Endometrial microvascular endothelial cells (primary cell): Measurements from ENCODE around the gene SPSB4. TPM values are rescaled to one million over a fixed set of nuclear protein-coding genes. Genes with fewer than 3 reads are reported as not detected.

Experiments
- in situ Hi-C: cut with HindIII; loops from 2 replicates; pipeline ENCODE4 v1.10.0; 2017; ENCODE audit warnings: low sequenced_read_pairs, low pct_unique_long_range_greater_than_20kb; ENCODE audit errors: inconsistent ontology term
- total RNA-seq: library from RNA; depleted of rRNA; stranded (reverse); fragments of >200 nt; gene quantifications from one replicate; pipeline ENCODE4 v1.2.3, GENCODE V29; 2015; ENCODE audit errors: inconsistent ontology term

Gene SPSB4
- total RNA-seq, 1 donor from 2014 or later = not detected

DNA sequence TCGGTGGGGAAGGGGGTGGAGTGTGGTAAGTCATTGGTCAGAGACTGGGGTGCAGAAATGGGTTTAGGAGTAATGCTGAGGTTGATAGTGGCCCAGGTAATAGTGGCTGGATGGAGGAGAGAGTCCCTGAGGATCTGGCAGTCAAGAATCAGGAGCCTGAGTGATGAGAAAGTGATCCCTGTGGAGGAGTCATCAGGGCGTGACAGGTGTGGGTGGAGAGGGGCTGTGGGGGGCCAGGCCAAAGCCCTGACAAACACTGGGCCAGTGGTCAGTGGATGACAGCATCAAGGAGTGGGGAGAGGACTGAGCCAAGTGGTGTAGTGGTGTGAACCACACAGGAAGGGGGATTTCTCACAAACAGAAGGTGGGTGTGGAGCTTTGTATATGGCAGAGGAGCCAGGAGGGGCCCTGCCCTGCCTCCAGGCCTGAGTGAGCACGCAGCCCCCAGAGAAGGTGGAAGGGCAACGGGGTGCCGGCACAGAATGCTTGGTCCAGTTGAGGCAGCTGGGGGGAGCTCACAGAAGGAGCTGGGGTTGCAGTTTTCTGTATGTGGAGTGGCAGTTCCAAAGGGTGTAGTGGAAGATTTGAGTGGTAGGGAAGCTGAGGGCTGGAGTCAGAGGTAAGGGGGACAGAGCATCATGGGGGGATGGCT lies 77.1 kb downstream of the SPSB4 start:
- in situ Hi-C loops = no loop called here

- in situ Hi-C loops = no loop called here
Measured at GRCh38 chr3:141129049-141129448, 77.9 kb downstream of the SPSB4 start.

DNA sequence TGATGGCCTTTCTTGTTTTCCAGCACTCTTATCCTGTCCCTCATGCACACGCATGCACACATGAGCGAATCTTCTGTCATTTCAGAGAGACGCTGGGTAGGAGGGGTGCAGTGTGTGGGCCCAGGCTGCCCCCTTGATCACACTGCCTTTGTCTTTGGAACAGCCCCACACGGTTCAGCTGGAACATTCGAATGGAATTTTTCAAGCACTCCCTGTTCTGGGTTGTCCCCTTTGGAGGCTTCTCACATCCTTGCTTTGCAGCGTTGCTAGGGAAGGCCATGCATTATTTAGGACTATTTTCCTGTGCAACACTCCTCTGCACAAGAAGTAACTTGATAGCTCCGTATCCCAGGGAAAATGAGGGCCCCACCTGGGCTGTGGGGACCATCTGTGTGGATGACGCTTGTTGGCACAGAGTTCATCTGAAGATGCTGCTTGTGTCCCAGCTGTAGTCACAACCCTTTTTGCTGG lies 78.4 kb downstream of the SPSB4 start:
- in situ Hi-C loops = no loop called here

DNA sequence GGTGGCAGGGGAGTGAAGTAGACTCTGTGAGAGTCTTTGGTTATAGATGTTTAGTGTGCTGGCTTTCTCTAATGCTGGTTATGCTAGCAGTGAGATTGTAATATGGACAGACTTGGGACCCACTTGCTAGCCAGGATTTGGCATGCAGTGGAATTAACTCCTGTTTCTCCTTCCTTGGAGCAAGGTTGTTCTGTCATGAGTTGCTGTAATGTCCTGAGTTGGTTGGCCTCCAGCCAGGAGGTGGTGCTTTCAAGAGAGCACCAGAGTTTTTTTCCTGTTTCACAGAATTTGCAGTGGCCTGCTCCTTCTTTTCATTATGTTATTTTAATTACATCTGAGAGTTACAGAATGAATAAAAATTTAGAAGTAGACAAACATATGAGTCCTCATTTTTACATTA lies 92.4 kb downstream of the SPSB4 start:
- in situ Hi-C loops = no loop called here

DNA sequence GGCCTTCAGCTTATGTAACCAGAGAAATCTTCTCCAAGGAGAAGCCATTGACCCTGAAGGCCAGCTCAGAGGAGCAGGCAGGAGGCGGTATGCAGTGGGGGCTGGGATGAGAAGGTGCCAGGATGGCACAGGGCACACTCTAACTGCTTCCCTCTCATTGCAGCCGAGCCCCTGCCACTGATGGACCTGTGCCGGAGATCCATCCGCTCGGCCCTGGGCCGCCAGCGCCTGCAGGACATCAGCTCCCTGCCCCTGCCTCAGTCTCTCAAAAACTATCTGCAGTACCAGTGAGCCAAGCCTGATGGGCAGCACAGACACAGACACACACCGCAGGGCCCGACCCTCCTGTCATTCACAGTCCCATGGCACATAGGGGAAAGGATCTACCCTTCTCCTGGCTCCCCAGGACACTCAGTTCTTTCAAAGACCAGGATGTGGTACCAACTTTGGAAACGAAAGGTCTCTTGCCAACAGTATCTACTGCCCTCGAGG lies 95.9 kb downstream of the SPSB4 start:
- in situ Hi-C loops = no loop called here

DNA sequence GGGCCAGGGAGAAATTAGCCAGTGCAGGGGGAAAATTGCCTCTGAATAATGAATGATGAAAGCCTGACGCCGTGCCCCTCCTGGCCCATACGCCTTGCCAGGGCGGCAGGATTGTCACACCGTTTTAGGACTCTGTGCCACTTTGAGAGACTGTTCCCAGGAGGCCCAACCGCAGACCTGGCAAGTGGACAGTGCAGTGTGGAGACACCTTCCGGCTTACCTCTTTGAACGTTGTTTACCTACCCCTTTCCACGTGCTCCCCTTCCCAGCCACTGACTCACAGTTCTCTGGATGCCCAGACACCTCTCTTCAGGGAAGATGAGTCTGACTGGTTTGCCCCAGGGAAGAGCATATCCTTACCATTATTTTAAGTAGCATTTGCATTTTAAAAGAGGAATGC lies 96.5 kb downstream of the SPSB4 start:
- in situ Hi-C loops = no loop called here

DNA sequence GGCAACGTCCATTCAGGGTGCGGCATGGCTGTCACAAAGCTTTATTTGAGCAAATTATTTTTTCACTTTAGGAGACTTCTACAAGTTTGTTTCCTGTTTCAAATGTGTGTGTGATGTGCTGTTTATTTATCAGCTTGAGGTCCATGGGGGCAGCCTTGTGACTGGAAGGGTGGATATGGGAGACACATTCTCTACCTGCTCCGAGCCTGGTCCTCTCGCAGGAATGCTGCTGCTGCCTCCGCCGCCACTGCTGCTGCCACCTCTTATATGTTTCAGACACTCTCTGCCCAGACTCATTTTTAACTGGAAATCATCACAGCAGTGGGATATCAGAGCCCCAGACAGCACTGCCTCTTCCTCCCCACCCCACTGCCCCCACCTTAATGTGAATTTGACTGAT lies 97.0 kb downstream of the SPSB4 start:
- in situ Hi-C loops = no loop called here

DNA sequence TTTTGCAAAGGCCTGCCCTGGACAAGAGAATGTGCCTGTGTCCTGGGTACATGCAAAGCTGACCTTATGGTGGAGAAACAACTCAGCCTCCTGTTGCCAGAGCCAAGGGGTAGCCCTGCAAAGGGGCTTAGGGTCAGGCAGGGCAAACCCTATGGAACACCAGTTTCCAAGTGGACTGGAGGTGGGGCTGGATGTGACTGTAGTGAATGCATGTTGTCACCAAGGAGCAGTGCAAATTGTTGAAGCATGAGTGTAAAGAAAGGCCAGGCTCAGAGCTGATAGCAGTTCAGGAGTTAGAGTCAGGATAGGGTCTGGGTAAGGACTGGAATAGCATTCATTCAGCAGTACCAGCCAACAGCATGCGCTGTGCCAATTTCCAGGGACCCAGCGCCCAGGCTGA lies 97.6 kb downstream of the SPSB4 start:
- in situ Hi-C loops = no loop called here

- in situ Hi-C loops = no loop called here
Measured at GRCh38 chr3:141150081-141150830, 99.1 kb downstream of the SPSB4 start.

GRCh38 chr3:141150931-141151330 lies 99.8 kb downstream of the SPSB4 start:
- in situ Hi-C loops = no loop called here

DNA sequence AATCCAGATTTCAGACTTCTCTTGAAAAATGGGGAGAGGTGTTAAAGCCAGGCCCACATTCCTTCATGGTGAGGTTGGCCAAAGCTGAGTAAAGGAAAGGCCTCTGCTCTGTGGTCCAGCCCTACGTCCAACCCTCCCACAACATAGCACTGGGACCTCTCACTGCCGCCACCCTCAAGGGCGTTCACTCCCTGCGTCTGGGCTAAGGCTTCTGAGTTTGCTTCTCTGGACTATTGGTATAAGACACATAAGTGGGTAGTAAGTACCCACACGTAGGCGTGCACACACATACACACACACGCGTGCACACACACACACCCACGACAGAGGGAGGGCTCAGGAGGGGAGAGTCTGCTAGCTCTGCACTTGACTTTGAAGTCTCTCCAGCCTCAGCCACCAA lies 100.3 kb downstream of the SPSB4 start:
- in situ Hi-C loops = no loop called here

GRCh38 chr3:141152130-141152529 lies 101.0 kb downstream of the SPSB4 start:
- in situ Hi-C loops = no loop called here

DNA sequence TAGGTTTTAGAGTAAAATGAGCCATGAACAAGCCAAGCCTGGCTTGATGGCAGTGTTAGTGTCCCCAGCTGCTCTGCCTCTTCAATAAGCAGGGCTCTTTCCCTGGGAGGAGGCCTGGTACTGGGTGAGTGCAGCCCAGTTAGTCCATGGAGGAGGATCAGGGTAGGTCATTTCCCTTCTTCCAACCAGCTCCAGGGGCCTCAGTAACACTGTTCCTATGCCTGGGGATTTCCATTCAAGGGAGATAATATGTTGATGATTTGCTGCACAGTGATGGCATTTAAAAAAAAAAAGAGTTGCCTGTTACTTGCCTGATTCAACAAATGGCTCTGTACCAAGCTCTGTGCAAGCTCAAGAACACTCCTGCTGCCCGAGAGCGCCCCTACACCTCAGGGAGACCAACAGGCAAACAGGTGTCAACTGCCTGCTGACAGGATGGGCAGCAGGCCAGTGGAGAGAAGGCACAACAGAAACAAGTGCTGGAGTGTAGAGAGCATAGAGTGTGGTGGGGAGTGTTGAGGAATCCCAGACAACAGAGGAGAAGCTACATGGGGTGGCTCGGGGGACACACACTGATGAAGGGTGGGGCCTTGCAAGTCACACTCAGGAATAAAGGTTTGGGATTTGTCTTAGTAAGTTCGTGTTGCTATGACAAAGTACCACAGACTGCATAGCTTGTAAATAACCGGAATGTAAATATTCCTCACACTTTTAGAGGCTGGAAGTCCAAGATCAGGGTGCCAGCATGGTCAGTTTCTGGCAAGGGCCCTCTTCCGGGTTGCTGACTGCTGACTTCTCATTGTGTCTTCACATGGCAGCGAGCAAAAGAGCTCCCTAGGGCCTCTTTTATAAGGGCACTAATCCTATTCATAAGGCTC lies 101.9 kb downstream of the SPSB4 start:
- in situ Hi-C loops = no loop called here

DNA sequence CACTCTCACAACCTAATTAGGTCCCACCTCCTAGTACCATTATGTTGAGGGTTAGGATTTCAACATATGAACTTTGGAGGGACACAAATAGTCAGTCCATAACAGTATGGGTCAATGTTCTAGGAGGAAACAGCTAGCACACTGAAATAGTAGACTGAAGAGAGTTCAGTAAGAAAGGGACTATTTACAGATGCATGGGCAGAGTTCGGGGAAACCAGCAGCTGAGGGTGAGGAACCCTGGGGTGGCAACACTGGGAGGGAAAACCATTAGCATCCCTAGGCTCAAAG lies 102.5 kb downstream of the SPSB4 start:
- in situ Hi-C loops = no loop called here

DNA sequence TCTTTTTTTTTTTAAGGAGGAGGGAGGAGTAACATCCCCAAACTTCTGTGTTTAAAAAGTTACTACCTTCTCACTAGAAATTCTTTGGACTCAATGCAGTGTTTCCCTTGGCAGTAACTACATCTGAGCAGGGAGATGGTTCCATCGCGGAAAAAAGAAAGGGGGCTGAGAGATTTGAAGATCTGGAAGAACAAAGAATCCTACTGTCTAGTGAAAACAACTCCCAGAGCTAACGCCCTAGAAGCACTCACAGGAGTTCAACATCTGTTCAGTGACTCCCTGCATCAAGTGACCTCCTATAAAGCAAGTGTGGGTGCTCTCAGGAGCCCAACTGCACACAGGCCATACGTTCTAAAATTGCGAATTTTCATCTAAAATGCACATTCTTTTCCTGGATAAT lies 113.7 kb downstream of the SPSB4 start:
- in situ Hi-C loops = no loop called here

DNA sequence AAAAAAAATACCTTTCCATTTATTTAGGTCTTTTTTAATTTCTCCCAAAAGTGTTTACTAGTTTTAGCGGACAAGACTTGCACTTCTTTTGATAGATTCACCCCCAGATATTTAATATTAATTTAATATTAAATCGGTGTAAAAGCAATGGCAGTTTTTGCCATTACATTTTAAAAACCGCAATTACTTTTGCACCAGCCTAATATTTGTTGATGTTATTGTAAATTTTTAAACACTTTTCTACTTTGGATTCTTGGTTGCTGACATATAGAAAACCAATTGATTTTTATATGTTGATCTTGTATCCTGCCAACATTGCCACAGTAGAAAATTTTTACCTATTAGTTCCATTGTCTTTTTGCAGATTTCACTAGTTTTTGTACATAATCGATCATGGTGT lies 116.5 kb downstream of the SPSB4 start:
- in situ Hi-C loops = no loop called here

DNA sequence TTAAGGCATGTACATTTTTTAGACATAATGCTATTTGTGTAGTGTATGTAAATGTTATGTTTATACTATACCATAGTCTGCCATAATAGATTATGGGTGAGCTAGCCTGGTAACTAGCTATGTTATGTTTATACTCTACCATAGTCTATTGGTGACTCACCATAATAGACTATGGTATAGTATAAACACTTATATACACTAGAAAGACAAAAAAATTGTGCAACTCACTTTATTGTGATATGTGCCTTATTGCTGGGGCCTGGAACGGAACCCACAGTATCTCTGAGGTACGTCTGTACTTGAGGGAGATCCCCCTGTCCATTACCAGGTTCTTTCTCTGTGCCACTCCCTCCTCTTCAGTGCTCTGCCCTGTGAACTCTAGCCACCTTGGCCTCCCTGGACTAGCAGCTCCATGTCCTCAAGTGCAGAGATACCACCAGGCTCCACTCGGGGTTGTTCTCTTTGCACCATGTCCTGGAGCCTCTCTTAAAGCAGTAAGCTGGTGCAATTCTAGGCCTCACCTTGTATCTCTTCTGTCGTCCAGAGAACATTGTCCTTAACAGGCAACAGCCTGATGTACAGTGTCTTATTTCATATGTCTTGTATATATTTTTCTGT lies 119.6 kb downstream of the SPSB4 start:
- in situ Hi-C loops = no loop called here

GRCh38 chr3:141174674-141175073 lies 123.5 kb downstream of the SPSB4 start:
- in situ Hi-C loops = no loop called here

GRCh38 chr3:141176775-141177174 lies 125.6 kb downstream of the SPSB4 start:
- in situ Hi-C loops = no loop called here
